ENCODE data around the gene P2RX1.
"Not testable (repeated sequence)": the region's sequence is repeated elsewhere in the genome, so short reads cannot be mapped to it uniquely, and the experiment has no call there.

Gene P2RX1

DNA sequence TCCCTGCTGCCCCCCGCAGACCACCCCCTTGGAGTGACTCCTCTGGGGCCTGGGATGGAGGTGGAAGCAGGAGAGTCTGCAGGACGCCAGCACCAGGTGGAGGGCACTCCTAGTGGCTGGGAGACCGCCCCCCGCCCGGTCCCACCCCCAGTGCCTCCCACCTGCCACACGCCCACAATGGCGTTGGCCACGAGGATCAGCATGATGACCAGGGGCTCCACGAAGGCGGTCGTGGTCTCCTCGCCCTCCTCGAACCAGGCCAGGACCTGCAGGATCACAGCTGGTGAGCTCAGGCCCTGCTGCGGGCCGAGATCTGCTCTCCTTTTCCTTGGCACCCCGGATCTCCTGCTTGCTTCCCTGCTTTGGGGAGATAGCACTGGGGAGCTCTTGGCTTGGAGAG, 35.2 kb upstream of the P2RX1 start:
- DNase-seq, result no peak

DNA sequence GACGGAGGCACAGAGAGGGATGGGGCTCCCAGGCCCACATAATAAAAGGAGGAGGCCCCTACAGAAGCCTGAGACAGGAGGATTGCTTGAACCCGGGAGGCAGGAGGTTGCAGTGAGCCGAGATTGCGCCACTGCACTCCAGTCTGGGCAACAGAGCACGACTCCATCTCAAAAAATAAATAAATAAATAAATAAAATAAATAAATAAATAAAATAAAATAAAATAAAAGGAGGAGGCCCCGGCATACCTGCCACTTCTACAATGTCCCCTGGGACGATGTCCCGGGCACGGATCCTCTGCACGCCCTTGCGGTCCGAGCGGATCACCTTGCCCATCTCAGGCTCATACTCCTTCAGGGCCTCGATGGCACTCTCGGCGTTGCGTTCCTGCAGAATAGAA, 34.7 kb upstream of the P2RX1 start:
- no peak for DNase-seq

DNA sequence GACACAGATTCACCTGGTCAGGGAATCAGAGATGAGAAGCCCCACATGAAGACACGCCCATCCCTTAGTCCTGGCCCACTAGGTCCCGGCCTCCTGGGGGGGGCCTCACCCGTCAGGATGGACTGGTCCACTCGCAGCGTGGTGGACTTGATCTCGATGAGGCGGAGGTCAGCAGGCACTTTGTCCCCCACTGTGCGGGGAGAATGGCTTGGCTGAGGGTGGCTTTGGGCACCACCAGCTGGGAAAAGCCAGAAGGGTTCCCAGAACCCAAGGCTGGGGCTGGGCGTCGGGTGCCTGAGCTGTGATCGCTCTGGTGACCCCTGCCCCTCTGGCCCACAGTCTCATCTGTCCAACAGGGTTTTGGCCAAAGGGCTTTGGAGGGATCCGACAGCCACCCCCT, 34.3 kb upstream of the P2RX1 start:
- DNase-seq, result no peak

DNA sequence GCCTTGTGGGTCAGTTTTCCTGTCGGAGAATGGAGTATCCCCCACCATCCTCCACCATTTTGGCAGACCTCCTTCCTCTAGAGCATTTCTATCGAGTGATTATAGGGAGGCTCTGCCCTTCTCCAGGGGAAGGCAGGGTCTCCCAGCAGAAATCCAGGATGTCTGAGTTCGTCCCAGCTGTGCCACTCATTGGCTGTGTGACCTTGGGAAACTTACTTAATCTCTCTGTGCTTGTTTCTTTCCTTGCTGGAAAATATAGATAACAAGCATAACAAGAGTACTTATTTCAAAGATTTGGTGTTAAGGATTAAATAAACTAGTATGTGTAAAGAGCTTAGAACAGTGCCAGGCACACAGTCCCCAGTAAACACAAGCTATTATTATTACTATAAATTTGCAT, 33.2 kb upstream of the P2RX1 start:
- no peak for DNase-seq

DNA sequence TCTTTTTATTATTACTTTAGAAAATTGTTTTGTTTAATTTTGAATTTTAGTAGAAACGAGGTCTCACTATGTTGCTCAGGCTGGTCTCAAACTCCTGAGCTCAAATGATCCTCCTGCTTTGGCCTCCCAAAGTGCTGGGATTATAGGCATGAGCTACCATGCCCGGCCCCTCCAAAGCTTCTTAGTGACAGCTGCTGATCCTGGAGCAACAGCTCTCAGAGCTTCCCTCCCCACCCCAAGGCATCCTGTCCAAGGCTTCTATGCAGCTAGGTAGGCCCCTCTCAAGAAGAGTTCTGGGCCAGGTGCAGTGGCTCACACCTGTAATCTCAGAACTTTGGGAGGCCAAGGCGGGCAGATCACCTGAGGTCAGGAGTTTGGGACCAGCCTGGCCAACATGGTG, 32.3 kb upstream of the P2RX1 start:
- DNase-seq, result not testable (repeated sequence)

DNA sequence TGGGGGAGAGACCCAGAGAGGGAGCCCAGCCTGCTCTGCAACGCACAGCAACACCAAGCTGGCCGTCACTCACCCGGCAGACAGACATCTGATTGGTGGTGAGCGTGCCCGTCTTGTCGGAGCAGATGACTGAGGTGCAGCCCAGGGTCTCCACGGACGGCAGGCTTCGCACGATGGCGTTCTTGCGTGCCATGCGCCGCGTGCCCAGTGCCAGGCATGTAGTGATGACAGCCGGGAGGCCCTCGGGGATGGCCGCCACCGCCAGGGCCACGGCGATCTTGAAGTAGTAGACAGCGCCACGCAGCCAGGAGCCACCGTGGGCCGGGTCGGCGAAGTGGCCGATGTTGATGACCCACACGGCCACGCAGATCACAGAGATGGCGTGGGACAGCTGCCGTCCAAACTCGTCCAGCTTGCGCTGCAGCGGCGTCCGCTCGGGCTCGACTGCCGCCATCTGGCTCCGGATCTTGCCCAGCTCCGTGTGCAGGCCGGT, 31.1 kb upstream of the P2RX1 start:
- DNase-seq, result no peak

DNA sequence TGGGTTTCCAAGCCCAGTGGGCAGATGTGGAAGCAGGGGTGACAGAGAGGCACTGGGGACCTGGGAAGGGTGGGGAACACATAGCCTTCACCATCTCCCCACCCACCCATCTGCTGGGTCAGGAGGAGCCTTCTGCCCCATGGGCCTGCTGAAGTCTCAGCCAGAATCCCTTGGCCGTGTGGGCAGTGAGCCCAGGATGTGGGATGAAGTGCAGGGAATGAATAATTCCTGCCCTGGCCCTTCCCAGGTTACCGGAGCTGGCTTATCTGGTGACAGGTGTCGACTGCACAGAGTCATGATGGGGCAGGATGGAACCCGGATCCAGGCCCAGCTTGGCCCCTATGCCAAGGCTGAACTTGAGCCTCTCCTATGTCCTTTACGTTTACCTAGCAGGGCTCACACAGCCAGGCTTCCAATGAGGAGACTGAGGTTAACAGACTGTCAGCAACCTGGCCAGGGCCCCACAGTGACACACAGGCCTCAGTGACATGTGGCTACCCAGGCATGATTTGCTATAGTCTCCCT, 30.5 kb upstream of the P2RX1 start:
- no peak for DNase-seq

DNA sequence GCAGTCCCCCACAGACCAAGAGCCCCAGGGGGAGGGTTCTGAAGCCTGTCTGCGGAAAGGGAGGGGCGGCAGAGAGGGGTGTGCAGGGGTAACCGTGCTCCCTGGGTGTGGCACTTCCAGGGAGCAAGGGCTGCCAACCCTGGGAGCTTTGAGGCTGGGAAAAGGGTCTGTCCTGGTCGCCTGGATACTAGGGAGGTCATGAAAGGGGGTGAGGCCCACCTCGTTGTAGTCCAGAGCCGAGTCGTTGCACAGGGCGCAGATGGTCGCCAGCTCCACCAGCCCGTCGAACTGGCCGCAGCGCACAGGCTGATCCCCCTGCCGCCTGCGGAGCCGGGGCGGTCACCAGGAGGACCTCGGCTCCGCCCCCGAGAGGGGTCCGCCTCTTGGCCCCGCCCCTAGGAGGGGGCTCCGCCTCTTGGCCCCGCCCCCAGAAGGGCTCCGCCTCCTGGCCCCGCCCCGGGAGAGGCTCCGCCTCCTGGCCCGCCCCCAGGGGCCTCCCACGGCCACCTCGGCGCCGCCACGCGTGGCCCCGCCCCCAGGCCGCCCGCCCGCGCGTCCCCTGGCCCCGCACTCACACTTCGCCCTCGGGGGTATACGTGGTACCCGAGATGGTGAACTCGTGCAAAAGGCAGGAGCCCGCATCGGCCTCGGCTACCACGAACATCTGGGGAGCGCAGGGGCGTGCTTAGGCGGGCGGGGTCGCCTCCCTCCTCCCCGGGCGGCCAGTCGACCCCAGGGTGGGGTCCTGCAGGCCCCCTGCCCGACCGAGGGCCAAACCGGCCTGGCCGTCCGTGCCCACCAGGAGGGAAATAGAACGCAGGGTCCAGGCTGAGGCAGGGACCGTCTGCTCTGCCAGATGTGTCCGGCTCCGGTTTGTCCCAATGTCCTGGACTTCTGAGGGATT, 28.5 kb upstream of the P2RX1 start:
- DNase-seq, result peak; percentile 25

DNA sequence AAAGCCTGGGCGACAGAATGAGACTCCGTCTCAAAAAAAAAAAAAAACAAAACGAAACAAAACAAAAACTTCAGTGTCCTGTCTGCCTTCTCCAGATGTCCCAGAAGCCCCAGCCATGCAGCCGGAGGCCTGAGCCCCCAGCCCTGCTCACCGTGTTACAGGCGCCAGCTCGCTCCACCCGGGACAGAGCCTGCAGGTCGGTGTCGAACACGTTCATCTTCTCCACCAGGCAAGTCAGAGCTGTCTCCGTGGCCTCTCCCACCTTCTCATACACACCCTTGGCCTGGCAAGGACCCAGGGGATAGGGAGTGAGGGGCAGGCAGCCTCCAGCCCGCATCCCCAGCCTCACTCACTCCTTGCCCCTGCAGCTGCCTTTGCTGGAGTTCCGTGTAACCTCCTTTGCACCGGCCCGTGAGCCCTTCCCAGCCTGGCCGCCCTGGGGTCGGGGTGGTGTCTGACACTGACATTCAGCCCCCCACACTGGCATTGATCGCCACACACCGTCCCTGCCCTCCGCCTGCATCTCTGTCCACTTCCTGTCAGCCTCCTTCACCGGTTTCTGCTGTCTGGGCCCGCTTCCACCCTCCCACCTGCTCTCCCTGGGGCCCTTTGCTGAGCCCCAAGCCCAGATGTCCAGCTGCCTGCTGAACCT, 27.1 kb upstream of the P2RX1 start:
- no peak for DNase-seq

DNA sequence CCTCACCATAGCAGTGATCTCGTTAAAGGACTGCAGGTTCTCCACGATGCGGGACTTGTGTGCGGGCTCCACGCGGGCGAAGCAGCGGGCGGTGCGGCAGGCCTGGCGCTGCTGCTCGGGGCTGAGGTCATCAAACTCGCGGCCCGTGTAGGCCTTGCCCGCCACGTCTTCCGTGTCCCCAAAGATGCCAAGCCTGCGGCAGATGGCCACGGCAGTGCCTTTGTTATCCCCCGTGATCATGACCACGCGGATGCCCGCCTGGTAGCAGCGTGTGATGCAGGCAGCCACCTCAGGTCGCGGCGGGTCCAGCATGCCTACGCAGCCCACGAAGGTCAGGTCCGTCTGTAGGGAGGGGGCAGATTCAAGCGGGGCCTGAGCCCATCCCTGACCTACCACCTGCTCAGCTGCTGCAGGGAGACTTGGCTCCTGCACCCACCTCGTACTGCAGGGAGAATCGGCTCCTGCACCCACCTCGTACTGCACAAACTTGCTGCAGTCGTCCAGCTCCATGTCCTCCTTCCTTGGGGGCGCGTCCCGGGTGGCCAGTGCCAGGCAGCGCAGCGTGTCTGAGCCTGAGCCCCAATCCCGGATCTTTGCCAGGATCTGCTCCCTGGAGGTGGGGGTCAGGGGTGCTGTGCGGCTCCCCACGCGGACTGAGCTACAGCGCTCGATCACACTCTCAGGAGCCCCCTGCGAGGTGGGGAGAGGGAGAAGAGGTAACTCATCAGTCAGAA, 24.9 kb upstream of the P2RX1 start:
- DNase-seq, result no peak

DNA sequence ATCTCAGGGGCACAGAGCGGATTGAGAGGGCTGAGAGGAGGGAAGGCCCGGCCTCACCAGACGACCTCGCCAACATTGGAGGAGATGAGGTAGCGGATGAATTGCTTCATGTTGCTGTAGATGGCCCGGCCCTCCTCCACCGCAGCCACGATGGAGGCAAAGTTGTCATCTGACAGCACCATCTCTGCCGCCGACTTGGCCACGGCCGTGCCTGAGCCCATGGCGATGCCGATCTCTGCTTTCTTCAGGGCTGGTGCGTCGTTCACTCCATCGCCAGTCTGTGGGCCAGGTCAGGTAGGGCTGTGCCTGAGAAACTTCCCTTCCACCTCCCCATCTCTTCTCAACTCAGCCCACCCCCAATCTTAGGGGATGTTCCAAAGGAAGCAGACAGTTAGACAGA, 21.1 kb upstream of the P2RX1 start:
- DNase-seq, result no peak

DNA sequence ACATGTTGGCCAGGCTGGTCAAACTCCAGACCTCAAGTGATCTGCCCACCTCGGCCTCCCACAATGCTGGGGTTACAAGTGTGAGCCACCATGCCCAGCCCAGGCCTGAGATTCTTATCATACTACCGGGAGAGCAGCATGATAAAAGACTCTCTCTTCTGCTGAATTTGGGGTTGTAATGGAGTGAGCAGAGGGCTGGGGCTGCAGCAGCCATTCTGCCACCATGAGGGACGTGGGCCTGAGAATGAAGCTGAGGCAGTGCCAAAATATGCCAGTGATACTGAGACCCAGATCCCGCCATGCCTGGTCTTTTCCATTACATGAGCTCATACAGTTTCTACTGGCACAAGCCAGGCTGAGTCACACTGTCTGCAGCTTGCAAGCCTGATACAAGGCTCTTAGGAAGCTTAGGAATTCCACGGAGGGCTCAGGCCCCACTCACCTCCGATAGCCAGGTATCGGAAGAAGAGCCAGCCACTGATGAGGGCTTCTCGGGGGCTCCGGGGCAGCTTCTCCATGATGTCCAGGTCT, 19.6 kb upstream of the P2RX1 start:
- no peak for DNase-seq

DNA sequence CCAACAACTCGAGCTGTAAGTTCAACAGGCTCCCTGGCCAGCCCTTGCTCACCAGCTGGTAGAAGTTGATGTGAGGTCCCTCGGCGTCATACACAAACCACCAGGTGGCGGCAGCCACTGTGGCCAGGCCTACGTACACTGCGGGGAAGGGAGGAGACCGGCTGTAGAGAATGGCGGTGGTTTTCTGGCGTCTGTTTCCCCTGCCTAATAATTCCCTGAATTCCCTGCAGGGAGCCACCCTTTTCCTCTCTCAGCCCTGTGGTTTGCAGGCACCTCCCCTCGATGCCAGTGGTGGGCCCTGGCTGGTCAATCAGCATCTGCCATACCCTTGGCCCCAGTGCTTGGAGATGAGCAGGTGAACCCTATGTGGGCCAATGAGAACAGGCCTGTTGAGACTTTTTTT, 18.9 kb upstream of the P2RX1 start:
- DNase-seq, result no peak

DNA sequence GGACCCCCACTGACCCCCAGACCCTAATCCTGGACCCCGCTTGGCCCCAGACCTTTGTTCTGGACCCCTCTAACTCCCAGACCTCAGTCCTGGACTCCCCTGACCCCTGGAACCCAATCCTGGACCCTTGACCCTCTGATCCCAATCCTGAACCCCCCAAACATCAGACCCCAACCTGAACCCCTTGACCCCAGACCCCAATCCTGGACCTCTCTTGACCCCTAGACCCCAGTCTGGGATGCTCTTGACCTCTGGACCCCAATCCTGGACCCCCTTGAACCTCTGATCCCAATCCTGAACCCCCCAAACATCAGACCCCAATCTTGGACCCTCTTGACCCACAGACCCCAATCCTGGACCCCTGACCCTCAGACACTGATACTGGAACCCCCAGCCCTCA, 13.5 kb upstream of the P2RX1 start:
- no peak for DNase-seq

DNA sequence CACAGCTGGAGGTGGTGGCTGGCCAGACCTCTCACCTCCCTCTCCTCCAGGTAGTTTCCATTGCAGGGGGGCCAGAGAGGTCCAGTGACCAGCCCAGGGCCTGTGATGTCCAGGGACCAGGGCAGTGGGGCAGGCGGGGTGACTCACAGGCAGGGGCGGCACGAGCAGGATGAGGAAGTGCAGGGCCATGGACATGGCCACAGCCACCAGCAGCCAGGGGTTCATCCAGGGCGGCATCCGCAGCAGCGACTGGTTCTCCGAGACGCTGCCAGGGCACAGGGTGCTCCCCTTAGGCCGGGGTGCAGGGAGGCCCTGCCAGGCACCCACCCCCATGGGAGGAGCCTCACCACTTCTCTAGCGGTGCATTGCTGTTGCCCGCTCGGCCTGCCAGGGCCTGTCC, 12.9 kb upstream of the P2RX1 start:
- DNase-seq, result no peak

DNA sequence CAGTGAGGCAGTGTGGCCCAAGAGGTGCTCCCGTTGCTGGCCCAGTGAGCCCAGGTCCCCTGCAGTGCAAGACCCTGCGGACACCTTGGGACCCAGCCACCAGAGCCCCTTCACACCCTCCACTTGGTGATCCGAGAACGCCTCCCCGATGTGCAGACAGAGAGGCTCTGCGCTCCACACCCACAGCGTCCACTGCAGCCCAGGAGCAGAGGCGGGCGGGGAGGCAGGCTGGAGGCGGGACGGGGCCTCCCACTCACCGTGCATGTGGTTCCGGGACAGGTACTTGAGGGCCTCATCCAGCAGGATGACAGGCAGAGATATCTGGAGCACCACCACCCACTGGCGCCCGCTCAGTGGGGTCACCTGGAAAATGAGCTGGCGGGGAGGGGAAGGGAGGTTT, 12.1 kb upstream of the P2RX1 start:
- DNase-seq, result no peak

DNA sequence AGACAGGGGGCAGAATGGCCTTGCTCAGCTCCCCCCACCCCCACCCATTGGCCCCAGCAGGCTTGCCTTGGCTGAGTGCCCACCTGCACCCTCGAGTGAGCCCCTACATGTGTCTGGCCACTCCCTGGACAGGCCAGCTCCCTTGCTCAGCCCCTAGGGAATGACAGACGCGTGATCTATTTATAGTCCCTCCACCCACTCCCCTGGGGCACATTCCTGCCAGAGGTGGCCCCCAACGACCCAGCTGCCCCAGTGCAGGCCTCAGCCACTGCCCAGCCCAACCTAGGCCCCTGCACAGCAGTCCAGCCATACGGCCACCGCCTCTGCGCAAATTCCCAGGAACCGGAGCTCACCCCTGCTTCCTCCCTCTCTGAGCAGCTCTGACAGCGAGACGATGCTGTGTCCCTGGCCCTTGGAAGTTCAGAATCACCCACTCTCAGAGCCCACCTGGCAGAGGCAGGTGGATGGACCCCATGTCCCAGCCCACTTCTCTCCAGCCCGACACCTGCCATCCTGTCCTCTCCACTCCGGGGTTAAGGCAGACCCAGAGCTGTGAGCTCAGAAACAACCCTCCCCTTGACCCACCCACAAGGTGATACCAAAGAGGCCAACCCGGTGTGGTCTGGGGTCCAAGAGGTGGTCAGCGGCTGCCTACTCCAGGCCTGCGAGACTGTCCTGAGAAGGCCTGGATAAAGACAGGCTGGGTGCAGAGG, 11.5 kb upstream of the P2RX1 start:
- no peak for DNase-seq

DNA sequence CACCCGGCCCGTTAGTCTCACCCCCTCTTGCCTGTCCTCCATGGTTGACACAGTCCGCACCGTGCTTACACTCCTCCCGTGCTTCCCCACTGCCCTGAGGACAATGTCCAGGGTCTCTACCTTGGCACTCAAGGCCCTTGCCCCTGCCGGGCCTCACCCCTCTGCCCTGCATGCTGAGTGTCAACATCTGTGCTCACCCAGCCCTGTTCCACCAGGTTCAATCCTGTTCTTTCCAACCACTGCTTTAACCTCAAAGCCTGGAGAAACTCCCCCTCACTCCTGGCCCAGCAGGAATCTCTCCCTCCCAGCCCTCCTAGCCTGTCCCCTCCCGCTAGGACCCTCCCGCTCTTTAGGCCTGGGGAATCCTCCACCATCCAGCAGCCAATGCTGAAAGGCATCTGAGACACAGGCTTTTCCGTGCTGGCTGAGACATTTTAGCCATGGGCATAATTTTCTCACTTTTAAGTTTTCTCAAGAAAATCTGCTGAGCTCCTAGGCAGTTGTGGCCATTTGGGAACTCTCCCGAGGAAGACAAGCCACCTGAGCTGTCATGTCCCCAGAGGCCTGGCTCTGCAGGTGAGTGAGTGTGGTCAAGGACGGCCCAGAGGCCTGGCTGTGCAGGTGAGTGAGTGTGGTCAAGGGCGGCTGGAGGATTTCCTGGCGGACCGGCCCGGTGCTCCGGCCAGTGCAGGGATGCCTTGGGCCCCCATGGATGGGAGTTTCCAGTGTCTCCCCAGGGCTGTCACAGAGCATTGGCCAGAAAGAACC, 10.8 kb upstream of the P2RX1 start:
- DNase-seq, result no peak

DNA sequence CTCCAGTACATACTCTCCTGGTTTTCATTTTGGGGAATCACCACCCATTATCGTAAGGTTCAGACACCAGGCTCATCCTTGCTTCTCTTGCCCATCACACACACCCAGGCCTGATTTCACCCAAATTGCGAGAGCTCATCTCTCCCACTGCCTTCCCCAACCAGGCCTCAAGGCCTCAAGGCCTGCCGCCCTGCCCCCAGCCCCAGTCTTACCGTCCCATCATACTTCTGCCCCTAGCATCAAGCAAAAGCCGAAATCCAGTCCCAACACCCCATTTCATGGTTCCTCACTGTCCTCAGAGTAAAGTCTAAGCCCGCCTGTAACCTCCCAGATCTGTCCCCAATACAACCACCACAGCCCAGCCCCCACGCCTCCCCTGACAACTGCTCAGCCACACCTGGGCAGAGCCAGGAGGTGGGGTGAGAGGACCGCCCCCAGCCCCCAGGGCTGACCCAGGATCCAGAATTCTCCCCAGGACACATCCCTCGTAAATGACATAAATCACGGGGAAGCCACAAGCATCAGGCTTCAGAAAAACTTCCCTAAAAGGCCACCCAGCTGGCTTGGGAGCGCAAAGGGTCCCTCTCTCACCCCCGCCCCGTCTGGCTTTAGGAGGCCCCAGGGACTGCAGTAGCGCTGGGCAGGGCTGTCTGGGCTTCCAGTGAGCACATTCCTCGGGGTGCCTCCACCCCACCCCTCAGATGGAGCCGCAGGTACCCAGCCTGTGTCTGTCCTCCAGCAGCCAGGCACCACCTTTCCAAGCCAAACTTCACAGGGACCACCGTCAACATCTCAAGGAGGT, 9.6 kb upstream of the P2RX1 start:
- DNase-seq, result no peak

DNA sequence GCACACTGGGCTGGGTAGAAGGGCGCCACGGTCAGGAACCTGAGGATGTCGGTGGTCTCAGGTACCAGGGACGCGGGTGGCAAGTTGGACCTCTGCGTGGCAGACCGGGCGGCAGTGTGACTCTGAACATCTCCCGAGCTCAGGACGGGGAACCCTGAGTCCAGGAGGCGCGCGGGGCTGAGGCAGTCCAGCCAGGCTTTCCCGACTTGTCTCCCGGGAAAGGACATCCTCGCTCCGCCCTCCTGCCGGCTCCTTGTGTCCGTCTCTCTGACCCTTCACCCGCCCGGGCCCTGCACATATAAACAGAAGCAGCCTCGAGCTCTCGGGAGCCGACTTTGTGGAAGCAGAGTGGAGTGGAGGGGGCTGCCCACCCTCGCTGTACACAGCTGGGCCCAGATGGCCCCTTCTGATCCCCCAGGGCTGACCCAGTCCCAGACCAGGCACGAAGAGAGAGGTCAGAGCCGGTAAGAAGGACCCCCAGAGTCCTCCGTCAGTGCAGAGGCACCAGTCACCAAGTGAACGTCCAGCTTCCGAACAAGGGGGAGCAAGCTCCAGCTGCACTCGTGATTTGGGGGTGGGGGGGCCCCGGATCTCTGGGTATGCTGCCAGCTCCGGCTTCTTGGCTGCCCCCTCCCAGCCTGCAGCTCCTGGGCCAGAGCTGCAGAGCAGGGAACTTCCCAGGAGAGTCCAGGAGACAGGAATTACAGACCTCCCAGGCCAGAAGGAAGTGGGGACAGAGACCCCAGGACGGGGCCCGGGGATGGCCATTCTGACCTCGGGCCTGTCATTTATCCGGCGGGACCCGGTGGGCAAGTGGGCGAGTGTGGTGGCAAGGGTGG, 8.5 kb upstream of the P2RX1 start:
- DNase-seq, result no peak
